ENCODE data around the gene SHC3. TPM values are rescaled to one million over a fixed set of nuclear protein-coding genes. Genes with fewer than 3 reads are reported as not detected.

SHC3 gene
- total RNA-seq, 6 donors from 2014 or later: 11.0 to 22.0 (median 14.0) TPM

GRCh38 chr9:89036383-89036782 lies 142.2 kb downstream of the SHC3 start:
- Histone ChIP-seq H3K36me3 (no peaks in the 10 kb centered on the region), H3K4me3 (no peak overlapping the region), H3K27ac (peak overlapping the region in 1 of 4 donors; percentile 13), H3K9me3 (no peaks in the 10 kb centered on the region), H3K4me1 (peaks cover 0 to 7% (median 3%) of the 10 kb centered on the region in 4 donors), H3K27me3 (no peaks in the 10 kb centered on the region)
- TF ChIP-seq POLR2A (IDR thresholded peaks at IDR 0.05): no peak
- no peak for TF ChIP-seq EP300 (IDR thresholded peaks at IDR 0.05)
- no peak for TF ChIP-seq POLR2AphosphoS5 (IDR thresholded peaks at IDR 0.05)
- no peak for TF ChIP-seq CTCF (IDR thresholded peaks at IDR 0.05)
- DNase-seq (no peak), ATAC-seq (ENCODE audit: low FRiP score in 2 of 2) (peak in 1 of 2 donors; percentile 20)
- 49 to 61% methylated on average over 8 of the region's 8 CpGs for WGBS, 2 donors

- no peak for DNase-seq
- WGBS, 2 donors: 67 to 73% methylated on average over 5 of the region's 5 CpGs
- peaks cover 0 to 7% (median 1%) of the 10 kb centered on the region in 4 donors for H3K4me1 ChIP-seq
- no peaks in the 10 kb centered on the region for H3K36me3 ChIP-seq
- H3K27ac ChIP-seq: no peak overlapping the region
- no peaks in the 10 kb centered on the region for H3K27me3 ChIP-seq
- TF ChIP-seq POLR2AphosphoS5 (IDR thresholded peaks at IDR 0.05) (no peak), POLR2A (IDR thresholded peaks at IDR 0.05) (no peak), EP300 (IDR thresholded peaks at IDR 0.05) (no peak), CTCF (IDR thresholded peaks at IDR 0.05) (no peak)
- peaks cover 0 to 4% (median 0%) of the 10 kb centered on the region in 4 donors for H3K9me3 ChIP-seq
- H3K4me3 ChIP-seq: no peak overlapping the region
- ATAC-seq (ENCODE audit: low FRiP score in 2 of 2): no peak
Measured at GRCh38 chr9:89032661-89033060, 146.0 kb downstream of the SHC3 start.

- H3K4me3 ChIP-seq: no peak overlapping the region
- H3K4me1 ChIP-seq: peaks cover 0 to 3% (median 1%) of the 10 kb centered on the region in 4 donors
- no peaks in the 10 kb centered on the region for H3K36me3 ChIP-seq
- ATAC-seq (ENCODE audit: low FRiP score in 2 of 2) (no peak), DNase-seq (no peak)
- WGBS, 2 donors: 84 to 86% methylated on average over 5 of the region's 5 CpGs
- no peak overlapping the region for H3K27ac ChIP-seq
- H3K9me3 ChIP-seq: peaks cover 0 to 4% (median 0%) of the 10 kb centered on the region in 4 donors
- no peaks in the 10 kb centered on the region for H3K27me3 ChIP-seq
- TF ChIP-seq EP300 (IDR thresholded peaks at IDR 0.05) (no peak), POLR2AphosphoS5 (IDR thresholded peaks at IDR 0.05) (no peak), POLR2A (IDR thresholded peaks at IDR 0.05) (no peak), CTCF (IDR thresholded peaks at IDR 0.05) (no peak)
Measured at GRCh38 chr9:89032173-89032572, 146.4 kb downstream of the SHC3 start.

GRCh38 chr9:89029788-89030187 lies 148.8 kb downstream of the SHC3 start:
- TF ChIP-seq EP300 (IDR thresholded peaks at IDR 0.05): no peak
- Histone ChIP-seq H3K9me3 (peaks cover 0 to 4% (median 0%) of the 10 kb centered on the region in 4 donors), H3K27me3 (no peaks in the 10 kb centered on the region), H3K27ac (no peak overlapping the region), H3K4me1 (peaks cover 0 to 7% (median 5%) of the 10 kb centered on the region in 4 donors), H3K36me3 (no peaks in the 10 kb centered on the region), H3K4me3 (no peak overlapping the region)
- no peak for ATAC-seq (ENCODE audit: low FRiP score in 2 of 2)
- no peak for DNase-seq

GRCh38 chr9:89026876-89027275 lies 151.7 kb downstream of the SHC3 start:
- WGBS, 2 donors: 23 to 33% methylated on average over 3 of the region's 3 CpGs
- TF ChIP-seq POLR2AphosphoS5 (IDR thresholded peaks at IDR 0.05): no peak
- no peak for TF ChIP-seq CTCF (IDR thresholded peaks at IDR 0.05)
- TF ChIP-seq EP300 (IDR thresholded peaks at IDR 0.05): no peak
- TF ChIP-seq POLR2A (IDR thresholded peaks at IDR 0.05): no peak
- Histone ChIP-seq H3K9me3 (peaks cover 0 to 4% (median 0%) of the 10 kb centered on the region in 4 donors), H3K4me1 (peaks cover 13 to 23% (median 16%) of the 10 kb centered on the region in 4 donors), H3K4me3 (no peak overlapping the region), H3K27ac (peak overlapping the region in 1 of 4 donors; percentile 61), H3K36me3 (no peaks in the 10 kb centered on the region), H3K27me3 (no peaks in the 10 kb centered on the region)
- ATAC-seq (ENCODE audit: low FRiP score in 2 of 2): peak in 1 of 2 donors; percentile 40
- no peak for DNase-seq

Measured in upper lobe of left lung (tissue), 6 donors.